WTC11 (cell line): ENCODE measurements around the gene BEGAIN.

Experiments used
- ATF2 ChIP-seq: sonication (generic); formaldehyde crosslinking; IDR thresholded peaks from 2 replicates; pipeline ENCODE4 v1.8.1; 2022; ENCODE audit warnings: low read depth, missing genetic modification reagents, borderline replicate concordance
- CREB1 ChIP-seq: sonication (generic); formaldehyde crosslinking; IDR thresholded peaks from 2 replicates; pipeline ENCODE4 v1.8.0; 2023; ENCODE audit warnings: mild to moderate bottlenecking, missing genetic modification reagents
- CTCF ChIP-seq: fragments of 200-600 bp; IDR thresholded peaks from 2 replicates; pipeline ENCODE4 v1.8.0; 2022; ENCODE audit warnings: antibody characterized with exemption
- NR1H2 ChIP-seq: sonication (generic); formaldehyde crosslinking; IDR thresholded peaks from 2 replicates; pipeline ENCODE4 v1.9.0; 2021; ENCODE audit warnings: mild to moderate bottlenecking, moderate library complexity, missing genetic modification reagents
- TEAD4 ChIP-seq: sonication (generic); formaldehyde crosslinking; IDR thresholded peaks from 2 replicates; pipeline ENCODE4 v1.8.0; 2022; ENCODE audit warnings: mild to moderate bottlenecking, missing genetic modification reagents
- USF2 ChIP-seq: sonication (generic); formaldehyde crosslinking; IDR thresholded peaks from 2 replicates; pipeline ENCODE4 v1.8.1; 2023; ENCODE audit warnings: mild to moderate bottlenecking, missing genetic modification reagents, moderate library complexity

GRCh38 chr14:100605230-100605629, 18.0 kb upstream of the BEGAIN start:
- TF ChIP-seq NR1H2 (CRISPR knock-in tag) (no peak), USF2 (CRISPR knock-in tag) (no peak), ATF2 (CRISPR knock-in tag) (no peak), TEAD4 (no peak), CREB1 (CRISPR knock-in tag) (no peak), CTCF (no peak)
